H1 (cell line): Measurements from ENCODE around the gene ADGRG1. TPM values are rescaled to one million over a fixed set of nuclear protein-coding genes. Genes with fewer than 3 reads are reported as not detected.

Source experiments
- CTCF ChIA-PET: fragments of 300-600 bp; sonication (Branson Sonifier 250); formaldehyde crosslinking; loops from one replicate; lab custom pipeline; 2021; ENCODE audit not compliant: partially characterized antibody; lab: Charles Lee
- POLR2A ChIA-PET: fragments of 300-600 bp; sonication (Branson Sonifier 250); formaldehyde crosslinking; loops from one replicate; lab custom pipeline; 2021; ENCODE audit warnings: inconsistent platforms; ENCODE audit not compliant: partially characterized antibody; lab: Charles Lee
- DNase-seq, 2 experiments: peaks; one replicate each; pipeline versions ENCODE4 v3.0.0 to v3.0.0-alpha.2; 2010 to 2022; ENCODE audit warnings: low spot score in 2 of 2, low read depth in 1 of 2, mixed read lengths in 1 of 2
- FAIRE-seq: peaks from 2 replicates; lab custom pipeline; 2011; peaks lifted over from hg19 to GRCh38; lab: Jason Lieb, UNC
- H2AFZ ChIP-seq: 2 replicates; pipeline ENCODE4 v1.8.1; 2012; ENCODE audit warnings: low read length, inconsistent platforms
- H2AK5ac ChIP-seq: 2 replicates; pipeline ENCODE4 v1.6.1; 2013; ENCODE audit warnings: low read depth, low read length
- H2BK120ac ChIP-seq: replicated peaks from 2 replicates; pipeline ENCODE3; 2013; ENCODE audit warnings: low read depth, low read length, inconsistent platforms
- H2BK12ac ChIP-seq: 2 replicates; pipeline ENCODE4 v1.6.1; 2013; ENCODE audit warnings: low read depth, low read length
- H2BK15ac ChIP-seq: 2 replicates; pipeline ENCODE4 v1.6.1; 2013; ENCODE audit warnings: low read length
- H2BK20ac ChIP-seq: 2 replicates; pipeline ENCODE4 v1.6.1; 2013; ENCODE audit warnings: low read length
- H2BK5ac ChIP-seq: 2 replicates; pipeline ENCODE4 v1.6.1; 2013; ENCODE audit warnings: low read depth, low read length
- H3K14ac ChIP-seq: 2 replicates; pipeline ENCODE4 v1.6.1; 2013; ENCODE audit warnings: inconsistent platforms; ENCODE audit not compliant: insufficient read length
- H3K18ac ChIP-seq: 2 replicates; pipeline ENCODE4 v1.6.1; 2013; ENCODE audit warnings: low read length; ENCODE audit errors: extremely low read depth
- H3K23ac ChIP-seq: 2 replicates; pipeline ENCODE4 v1.6.1; 2013; ENCODE audit warnings: inconsistent platforms; ENCODE audit not compliant: insufficient read length
- H3K23me2 ChIP-seq: 2 replicates; pipeline ENCODE4 v1.6.1; 2013; ENCODE audit warnings: low read depth, low read length
- H3K27ac ChIP-seq: 2 replicates; pipeline ENCODE4 v1.6.1; 2011; ENCODE audit warnings: low read depth, low read length, inconsistent platforms
- H3K27me3 ChIP-seq, 4 experiments: replicated peaks in 1 of 4; 1 replicate in 1 of 4; 2 replicates in 3 of 4; pipeline versions ENCODE4 v1.6.1 to v1.8.1; 2011 to 2013; ENCODE audit warnings: low read length in 3 of 4, mild to moderate bottlenecking in 3 of 4, inconsistent platforms in 2 of 4, mixed read lengths in 2 of 4, moderate library complexity in 1 of 4; ENCODE audit not compliant: control insufficient read depth in 3 of 4, insufficient read depth in 3 of 4; ENCODE audit errors: extremely low read depth in 1 of 4
- H3K36me3 ChIP-seq, 4 experiments: 2 replicates each; pipeline versions ENCODE4 v1.6.1 to v1.8.1; 2011 to 2013; ENCODE audit warnings: mild to moderate bottlenecking in 4 of 4, low read length in 3 of 4, moderate library complexity in 2 of 4, control low read depth in 1 of 4, inconsistent platforms in 1 of 4; ENCODE audit not compliant: insufficient read depth in 4 of 4, control insufficient read depth in 2 of 4
- H3K4ac ChIP-seq: replicated peaks from 2 replicates; pipeline ENCODE3; 2013; ENCODE audit warnings: low read length, low read depth, mixed read lengths, inconsistent platforms; ENCODE audit not compliant: insufficient read length
- H3K4me1 ChIP-seq, 4 experiments: replicated peaks in 1 of 4; 1 replicate in 1 of 4; 2 replicates in 3 of 4; pipeline versions ENCODE4 v1.6.1 to v1.8.1; 2011 to 2013; ENCODE audit warnings: low read length in 3 of 4, inconsistent platforms in 2 of 4, mixed read lengths in 1 of 4; ENCODE audit not compliant: insufficient read depth in 4 of 4, control insufficient read depth in 3 of 4
- H3K4me2 ChIP-seq, 2 experiments: 2 replicates each; pipeline versions ENCODE4 v1.6.1 to v1.8.1; 2011 to 2013; ENCODE audit warnings: low read depth in 2 of 2, low read length in 2 of 2, control low read depth in 1 of 2, inconsistent platforms in 1 of 2, mild to moderate bottlenecking in 1 of 2; ENCODE audit not compliant: insufficient read depth in 1 of 2
- H3K4me3 ChIP-seq, 4 experiments: fragments of 200-600, 300-600 bp in 1 of 4; sonication (generic), shearing (Covaris generic), sonication (Bioruptor Twin) in 1 of 4; 2 replicates each; pipeline versions ENCODE4 v1.5.1 to v1.8.1; 2011 to 2016; ENCODE audit warnings: low read length in 4 of 4, low read depth in 3 of 4, control low read depth in 2 of 4, inconsistent platforms in 2 of 4, mild to moderate bottlenecking in 2 of 4, mixed read lengths in 1 of 4, moderate library complexity in 1 of 4; ENCODE audit not compliant: insufficient read depth in 2 of 4; ENCODE audit errors: extremely low read depth in 1 of 4
- H3K56ac ChIP-seq: replicated peaks from 2 replicates; pipeline ENCODE3; 2013; ENCODE audit warnings: low read depth, mild to moderate bottlenecking, mixed read lengths, low read length, inconsistent platforms; ENCODE audit not compliant: insufficient read length
- H3K79me1 ChIP-seq: 2 replicates; pipeline ENCODE4 v1.6.1; 2013; ENCODE audit warnings: low read depth, low read length, control low read depth
- H3K79me2 ChIP-seq, 2 experiments: 2 replicates each; pipeline versions ENCODE4 v1.6.1 to v1.8.1; 2012 to 2013; ENCODE audit warnings: low read length in 2 of 2, mild to moderate bottlenecking in 2 of 2, inconsistent platforms in 1 of 2; ENCODE audit not compliant: insufficient read depth in 2 of 2, control insufficient read depth in 1 of 2
- H3K9ac ChIP-seq, 4 experiments: replicated peaks in 1 of 4; 1 replicate in 1 of 4; 2 replicates in 3 of 4; pipeline versions ENCODE4 v1.6.1 to v1.8.1; 2011 to 2013; ENCODE audit warnings: low read depth in 3 of 4, low read length in 3 of 4, control low read depth in 2 of 4, mild to moderate bottlenecking in 2 of 4, moderate library complexity in 2 of 4, inconsistent platforms in 1 of 4; ENCODE audit errors: extremely low read depth in 1 of 4
- H3K9me3 ChIP-seq, 2 experiments: 2 replicates each; pipeline versions ENCODE4 v1.6.1 to v1.8.1; 2012 to 2013; ENCODE audit warnings: mild to moderate bottlenecking in 2 of 2, moderate library complexity in 2 of 2, control low read depth in 1 of 2, inconsistent platforms in 1 of 2, low read depth in 1 of 2, low read length in 1 of 2, mixed read lengths in 1 of 2; ENCODE audit not compliant: insufficient read depth in 2 of 2
- H4K20me1 ChIP-seq, 2 experiments: replicated peaks in 1 of 2; 2 replicates each; pipeline versions ENCODE3 to v1.8.1; 2011 to 2013; ENCODE audit warnings: inconsistent platforms in 2 of 2, low read length in 2 of 2, mild to moderate bottlenecking in 1 of 2; ENCODE audit not compliant: insufficient read depth in 2 of 2, control insufficient read depth in 1 of 2
- H4K5ac ChIP-seq: 2 replicates; pipeline ENCODE4 v1.6.1; 2013; ENCODE audit warnings: low read length, low read depth, mixed read lengths, inconsistent platforms; ENCODE audit not compliant: insufficient read length
- H4K8ac ChIP-seq: 2 replicates; pipeline ENCODE4 v1.8.0; 2013; ENCODE audit warnings: mild to moderate bottlenecking, moderate library complexity, low read length, inconsistent platforms; ENCODE audit not compliant: insufficient read depth; ENCODE audit errors: extremely low read depth
- H4K91ac ChIP-seq: replicated peaks from 2 replicates; pipeline ENCODE3; 2013; ENCODE audit warnings: low read length, mixed read lengths, inconsistent platforms; ENCODE audit not compliant: insufficient read length
- BCL11A ChIP-seq, 2 experiments: IDR thresholded peaks; one replicate each; pipeline ENCODE4 v1.6.1; 2011; ENCODE audit warnings: low read depth in 2 of 2, low read length in 2 of 2, mild to moderate bottlenecking in 2 of 2
- CREB1 ChIP-seq: IDR thresholded peaks from 2 replicates; pipeline ENCODE4 v1.6.1; 2012; ENCODE audit warnings: inconsistent platforms
- CTBP2 ChIP-seq: IDR thresholded peaks from 2 replicates; pipeline ENCODE4 v1.7.0; 2011; ENCODE audit warnings: borderline replicate concordance, mild to moderate bottlenecking, moderate library complexity, mixed read lengths, low read length; ENCODE audit not compliant: insufficient read depth, insufficient read length
- JUN ChIP-seq: IDR thresholded peaks from 2 replicates; pipeline ENCODE4 v1.6.1; 2011; ENCODE audit warnings: low read depth, mild to moderate bottlenecking, improper control_type of control experiment, low read length
- MAFK ChIP-seq: IDR thresholded peaks from 2 replicates; pipeline ENCODE4 v1.6.1; 2012; ENCODE audit warnings: low read depth, mild to moderate bottlenecking, improper control_type of control experiment, low read length
- RNF2 ChIP-seq: fragments of 200-900, 300-1000 bp; sonication (generic); IDR thresholded peaks from 2 replicates; pipeline ENCODE4 v1.7.1; 2016; ENCODE audit warnings: borderline replicate concordance, low read depth, mild to moderate bottlenecking, antibody characterized with exemption, low read length; ENCODE audit not compliant: poor library complexity, severe bottlenecking; ENCODE audit errors: missing control alignments
- SAP30 ChIP-seq: fragments of 300-600 bp; sonication (generic); IDR thresholded peaks from 2 replicates; pipeline ENCODE4 v1.7.1; 2012; ENCODE audit warnings: low read length, moderate library complexity, mild to moderate bottlenecking, inconsistent platforms; ENCODE audit not compliant: insufficient read depth, insufficient replicate concordance
- TBP ChIP-seq: IDR thresholded peaks from 2 replicates; pipeline ENCODE4 v1.6.1; 2011; ENCODE audit warnings: low read depth, low read length, improper control_type of control experiment
- ZNF274 ChIP-seq: IDR thresholded peaks from 2 replicates; pipeline ENCODE4 v1.7.0; 2012; ENCODE audit warnings: low read length, borderline replicate concordance; ENCODE audit errors: extremely low read depth
- WGBS, 2 experiments: shearing (Covaris generic) in 1 of 2; methylation state at CpG; one replicate each; pipeline versions ENCODE4 v1.1.6 to v1.1.7; 2013 to 2015; ENCODE audit warnings: low lambda C conversion rate in 2 of 2, mixed read lengths in 2 of 2, inconsistent platforms in 1 of 2, low coverage in 1 of 2, missing lambda C conversion rate in 1 of 2; ENCODE audit not compliant: insufficient replicate concordance in 2 of 2, insufficient coverage in 1 of 2, insufficient read length in 1 of 2; ENCODE audit errors: extremely low coverage in 1 of 2, missing lambda C conversion rate in 1 of 2; 5-methylcytosine and 5-hydroxymethylcytosine counted together
- polyA plus RNA-seq, 7 experiments: library from polyadenylated mRNA; depleted of rRNA in 3 of 7; stranded (reverse) in 5 of 7; unstranded in 2 of 7; fragments of >200 nt in 5 of 7; fragments of 200-250 nt in 2 of 7; gene quantifications; 1 replicate in 5 of 7; 2 replicates in 1 of 7; 4 replicates in 1 of 7; pipeline versions ENCODE4 v1.2.1 to v1.2.3, GENCODE V29; 2011 to 2013; ENCODE audit warnings: missing spikeins in 2 of 7, mixed read lengths in 2 of 7
- total RNA-seq: library from RNA; stranded (reverse); fragmentation: NEBNext Ultra II Directional; extraction: Animal tissue kit (Norgen Biotek cat#: 25700); gene quantifications from 2 replicates; pipeline ENCODE4 v1.2.1, GENCODE V29; 2021

Gene ADGRG1
- total and polyA plus RNA-seq, 2 of the 8 experiments (the other 6 are each of a cell fraction or from before 2014, with no cell fraction given): 1.3 to 2.6 TPM

- H3K56ac ChIP-seq: no peak overlapping the region
- no peak overlapping the region for H4K91ac ChIP-seq
- no peak overlapping the region for H3K23ac ChIP-seq
- no peaks in the 10 kb centered on the region for H3K36me3 ChIP-seq
- TF ChIP-seq RNF2 (no peak), CTBP2 (no peak), CREB1 (no peak), BCL11A (IDR thresholded peaks at IDR 0.05; ENCODE audit: low read depth in 2 of 2, low read length in 2 of 2) (no peak), SAP30 (no peak), MAFK (no peak), JUN (no peak), TBP (no peak), ZNF274 (no peak)
- H3K4me1 ChIP-seq: peaks cover 0 to 4% (median 0%) of the 10 kb centered on the region in 4 experiments; a peak in 3 of 7 replicates
- no peak overlapping the region for H2BK120ac ChIP-seq
- no peak overlapping the region for H2BK20ac ChIP-seq
- H2AFZ ChIP-seq: no peak overlapping the region
- DNase-seq (no peak), FAIRE-seq (no peak)
- H2BK5ac ChIP-seq: no peak overlapping the region
- no peak overlapping the region for H3K4ac ChIP-seq
- 66% methylated on average over 3 of the region's 4 CpGs; no CpG with 5 or more reads in 1 of the 2 experiments for WGBS, 2 experiments
- H3K18ac ChIP-seq: no peak overlapping the region
- H2BK15ac ChIP-seq: no peak overlapping the region
- no peaks in the 10 kb centered on the region for H3K23me2 ChIP-seq
- no peak overlapping the region for H3K14ac ChIP-seq
- no peak overlapping the region for H2BK12ac ChIP-seq
- no peak overlapping the region for H3K4me3 ChIP-seq
- no peak overlapping the region; the same call in 1 of the 2 replicates for H4K8ac ChIP-seq
- ChIA-PET POLR2A (no interaction called here), CTCF (interaction anchor here (0.9 to 4.2 kb wide), 7 partner anchors 11 to 129 kb away, joined by 3 to 44 read pairs (median 4); no protein-coding TSS in a partner anchor)
- H3K9me3 ChIP-seq: no peaks in the 10 kb centered on the region
- H3K79me2 ChIP-seq: no peaks in the 10 kb centered on the region
- no peaks in the 10 kb centered on the region for H4K20me1 ChIP-seq
- H2AK5ac ChIP-seq: no peak overlapping the region
- no peak overlapping the region for H4K5ac ChIP-seq
- H3K9ac ChIP-seq: no peak overlapping the region
- H3K27me3 ChIP-seq: no peaks in the 10 kb centered on the region
- H3K4me2 ChIP-seq: no peak overlapping the region
- H3K27ac ChIP-seq: no peak overlapping the region
- H3K79me1 ChIP-seq: no peaks in the 10 kb centered on the region
Observed at GRCh38 chr16:57665541-57665940, 37.1 kb downstream of the ADGRG1 start.
